Type B pancreatic cell (in vitro differentiated cells): ENCODE measurements around the gene APLNR. TPM values are rescaled to one million over a fixed set of nuclear protein-coding genes. Genes with fewer than 3 reads are reported as not detected.

Experiments
- DNase-seq: peaks from one replicate; pipeline ENCODE4 v3.0.0; 2021; ENCODE audit warnings: mixed read lengths; ENCODE audit not compliant: unreplicated experiment; ENCODE audit errors: extremely low spot score
- H3K27ac Mint-ChIP-seq: 2 replicates; pipeline ENCODE4 v1.8.0; 2021; ENCODE audit warnings: mild to moderate bottlenecking, mixed read lengths
- H3K27me3 Mint-ChIP-seq: 2 replicates; pipeline ENCODE4 v1.8.0; 2021; ENCODE audit warnings: mixed read lengths
- H3K36me3 Mint-ChIP-seq: 2 replicates; pipeline ENCODE4 v1.8.0; 2021; ENCODE audit warnings: mixed read lengths
- H3K4me1 Mint-ChIP-seq: one replicate; pipeline ENCODE4 v1.8.0; 2021; ENCODE audit warnings: mixed read lengths; ENCODE audit not compliant: unreplicated experiment
- H3K4me3 Mint-ChIP-seq: 2 replicates; pipeline ENCODE4 v1.8.0; 2021; ENCODE audit warnings: mild to moderate bottlenecking, mixed read lengths
- H3K9me3 Mint-ChIP-seq: 2 replicates; pipeline ENCODE4 v1.8.0; 2021; ENCODE audit warnings: mixed read lengths
- CTCF ChIP-seq: fragments of 200-600 bp; sonication (generic); conservative IDR thresholded peaks from 2 replicates; pipeline ENCODE4 v1.5.0; 2021; ENCODE audit warnings: antibody characterized with exemption, mild to moderate bottlenecking
- total RNA-seq: library from RNA; stranded (reverse); gene quantifications from 2 replicates; pipeline ENCODE4 v1.2.1, GENCODE V29; 2021; ENCODE audit warnings: low replicate concordance

APLNR gene
- total RNA-seq, 1 donor from 2014 or later = 2.0 TPM

- no peak for DNase-seq
- Mint-ChIP-seq H3K27me3 (peaks cover 4% of the 10 kb centered on the region), H3K4me3 (no peak overlapping the region), H3K27ac (no peak overlapping the region), H3K4me1 (peaks cover 26% of the 10 kb centered on the region), H3K36me3 (no peaks in the 10 kb centered on the region), H3K9me3 (no peaks in the 10 kb centered on the region)
- no peak for TF ChIP-seq CTCF
Observed at GRCh38 chr11:57240007-57240406, 3.0 kb upstream of the APLNR start.

GRCh38 chr11:57239348-57239747 is 2.3 kb upstream of the APLNR start:
- H3K9me3 Mint-ChIP-seq = no peaks in the 10 kb centered on the region
- H3K4me1 Mint-ChIP-seq = peaks cover 23% of the 10 kb centered on the region
- peaks cover 7% of the 10 kb centered on the region for H3K27me3 Mint-ChIP-seq
- no peak overlapping the region for H3K4me3 Mint-ChIP-seq
- no peak for DNase-seq
- no peak overlapping the region for H3K27ac Mint-ChIP-seq
- H3K36me3 Mint-ChIP-seq = no peaks in the 10 kb centered on the region
- TF ChIP-seq CTCF = no peak

GRCh38 chr11:57235761-57236703 is 1.0 kb downstream of the APLNR start:
- no peak for TF ChIP-seq CTCF
- peaks cover 28% of the 10 kb centered on the region for H3K27me3 Mint-ChIP-seq
- H3K36me3 Mint-ChIP-seq = no peaks in the 10 kb centered on the region
- H3K4me3 Mint-ChIP-seq = no peak overlapping the region
- H3K9me3 Mint-ChIP-seq = no peaks in the 10 kb centered on the region
- no peak overlapping the region for H3K27ac Mint-ChIP-seq
- H3K4me1 Mint-ChIP-seq = peaks cover 12% of the 10 kb centered on the region
- no peak for DNase-seq

- no peak for TF ChIP-seq CTCF
- H3K9me3 Mint-ChIP-seq = no peaks in the 10 kb centered on the region
- H3K27me3 Mint-ChIP-seq = peaks cover 35% of the 10 kb centered on the region
- no peak overlapping the region for H3K27ac Mint-ChIP-seq
- DNase-seq = no peak
- H3K4me1 Mint-ChIP-seq = peaks cover 6% of the 10 kb centered on the region
- H3K36me3 Mint-ChIP-seq = no peaks in the 10 kb centered on the region
- no peak overlapping the region for H3K4me3 Mint-ChIP-seq
Observed at GRCh38 chr11:57233702-57234101, 3.3 kb downstream of the APLNR start.

GRCh38 chr11:57231539-57232253 is 5.4 kb downstream of the APLNR start:
- no peak for DNase-seq
- Mint-ChIP-seq H3K36me3 (no peaks in the 10 kb centered on the region), H3K9me3 (no peaks in the 10 kb centered on the region), H3K27ac (no peak overlapping the region), H3K27me3 (peaks cover 35% of the 10 kb centered on the region), H3K4me3 (no peak overlapping the region), H3K4me1 (no peaks in the 10 kb centered on the region)
- TF ChIP-seq CTCF = no peak
